Measurements from ENCODE around the gene GNAT1. TPM values are rescaled to one million over a fixed set of nuclear protein-coding genes. Genes with fewer than 3 reads are reported as not detected.

The GNAT1 gene
- total and polyA plus RNA-seq, 2 of the 13 experiments (the other 11 are each of a cell fraction or from before 2014, with no cell fraction given), result 0.15 TPM; not detected in 1

DNA sequence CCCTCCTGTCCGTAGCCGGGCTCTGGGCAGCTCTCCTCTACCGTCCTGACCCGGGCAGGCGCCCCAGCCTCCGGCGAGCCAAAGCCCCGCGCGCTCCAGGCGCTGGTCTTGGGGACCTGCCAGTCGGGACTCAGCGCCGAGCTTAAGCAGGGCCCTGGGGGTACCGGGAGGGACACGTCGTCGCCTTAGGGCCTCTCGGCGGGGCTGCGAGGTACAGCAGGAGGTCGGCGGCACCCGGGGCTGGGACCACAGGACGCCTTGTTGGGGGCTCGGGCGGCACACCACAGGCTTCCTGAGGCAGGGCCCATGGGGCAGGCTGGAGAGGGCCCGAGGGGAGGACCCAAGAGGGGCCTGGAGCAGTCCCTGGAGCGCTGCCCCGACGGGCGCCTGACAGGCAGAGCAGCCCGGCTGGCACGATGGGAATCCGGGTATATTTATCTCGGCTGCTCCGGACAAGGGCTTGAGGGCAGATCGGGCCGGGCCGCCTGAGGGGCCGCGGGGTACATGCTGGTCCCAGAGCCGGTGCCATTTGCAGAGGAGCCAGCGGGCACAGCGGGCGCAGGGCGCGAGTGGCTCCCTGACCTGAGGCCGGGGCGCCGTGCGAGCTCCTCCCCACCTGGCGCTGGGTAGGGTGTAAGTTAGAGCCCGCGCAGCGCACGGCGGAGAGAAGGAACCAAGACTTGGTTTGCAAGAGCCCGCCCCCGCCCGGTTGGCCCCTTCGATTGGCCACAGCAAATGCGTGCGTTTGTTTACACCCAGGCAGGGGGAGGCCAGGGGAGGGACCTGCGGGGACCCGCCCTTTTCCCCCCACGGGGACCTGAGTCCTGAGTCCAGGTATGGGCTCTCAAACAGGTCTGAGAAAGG, 14.2 kb downstream of the GNAT1 start (continued):
- TF ChIP-seq, protein P1, sequence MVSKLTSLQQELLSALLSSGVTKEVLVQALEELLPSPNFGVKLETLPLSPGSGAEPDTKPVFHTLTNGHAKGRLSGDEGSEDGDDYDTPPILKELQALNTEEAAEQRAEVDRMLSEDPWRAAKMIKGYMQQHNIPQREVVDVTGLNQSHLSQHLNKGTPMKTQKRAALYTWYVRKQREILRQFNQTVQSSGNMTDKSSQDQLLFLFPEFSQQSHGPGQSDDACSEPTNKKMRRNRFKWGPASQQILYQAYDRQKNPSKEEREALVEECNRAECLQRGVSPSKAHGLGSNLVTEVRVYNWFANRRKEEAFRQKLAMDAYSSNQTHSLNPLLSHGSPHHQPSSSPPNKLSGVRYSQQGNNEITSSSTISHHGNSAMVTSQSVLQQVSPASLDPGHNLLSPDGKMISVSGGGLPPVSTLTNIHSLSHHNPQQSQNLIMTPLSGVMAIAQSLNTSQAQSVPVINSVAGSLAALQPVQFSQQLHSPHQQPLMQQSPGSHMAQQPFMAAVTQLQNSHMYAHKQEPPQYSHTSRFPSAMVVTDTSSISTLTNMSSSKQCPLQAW (CRISPR knock-in tag; IDR thresholded peaks at IDR 0.05), result peak; percentile 65; the same call in 1 of the 2 replicates
- TF ChIP-seq, protein P2, sequence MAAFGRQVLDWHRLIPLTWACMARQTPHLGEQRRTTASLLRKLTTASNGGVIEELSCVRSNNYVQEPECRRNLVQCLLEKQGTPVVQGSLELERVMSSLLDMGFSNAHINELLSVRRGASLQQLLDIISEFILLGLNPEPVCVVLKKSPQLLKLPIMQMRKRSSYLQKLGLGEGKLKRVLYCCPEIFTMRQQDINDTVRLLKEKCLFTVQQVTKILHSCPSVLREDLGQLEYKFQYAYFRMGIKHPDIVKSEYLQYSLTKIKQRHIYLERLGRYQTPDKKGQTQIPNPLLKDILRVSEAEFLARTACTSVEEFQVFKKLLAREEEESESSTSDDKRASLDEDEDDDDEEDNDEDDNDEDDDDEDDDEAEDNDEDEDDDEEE (CRISPR knock-in tag; IDR thresholded peaks at IDR 0.05), result no peak
- TF ChIP-seq, protein P3, sequence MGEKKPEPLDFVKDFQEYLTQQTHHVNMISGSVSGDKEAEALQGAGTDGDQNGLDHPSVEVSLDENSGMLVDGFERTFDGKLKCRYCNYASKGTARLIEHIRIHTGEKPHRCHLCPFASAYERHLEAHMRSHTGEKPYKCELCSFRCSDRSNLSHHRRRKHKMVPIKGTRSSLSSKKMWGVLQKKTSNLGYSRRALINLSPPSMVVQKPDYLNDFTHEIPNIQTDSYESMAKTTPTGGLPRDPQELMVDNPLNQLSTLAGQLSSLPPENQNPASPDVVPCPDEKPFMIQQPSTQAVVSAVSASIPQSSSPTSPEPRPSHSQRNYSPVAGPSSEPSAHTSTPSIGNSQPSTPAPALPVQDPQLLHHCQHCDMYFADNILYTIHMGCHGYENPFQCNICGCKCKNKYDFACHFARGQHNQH (CRISPR knock-in tag; IDR thresholded peaks at IDR 0.05), result 0 out of 2 replicates have a peak, but pooled peaks have one; percentile 25
- TF ChIP-seq ZFP62 (CRISPR knock-in tag; IDR thresholded peaks at IDR 0.05), result no peak
- TF ChIP-seq, protein P4, sequence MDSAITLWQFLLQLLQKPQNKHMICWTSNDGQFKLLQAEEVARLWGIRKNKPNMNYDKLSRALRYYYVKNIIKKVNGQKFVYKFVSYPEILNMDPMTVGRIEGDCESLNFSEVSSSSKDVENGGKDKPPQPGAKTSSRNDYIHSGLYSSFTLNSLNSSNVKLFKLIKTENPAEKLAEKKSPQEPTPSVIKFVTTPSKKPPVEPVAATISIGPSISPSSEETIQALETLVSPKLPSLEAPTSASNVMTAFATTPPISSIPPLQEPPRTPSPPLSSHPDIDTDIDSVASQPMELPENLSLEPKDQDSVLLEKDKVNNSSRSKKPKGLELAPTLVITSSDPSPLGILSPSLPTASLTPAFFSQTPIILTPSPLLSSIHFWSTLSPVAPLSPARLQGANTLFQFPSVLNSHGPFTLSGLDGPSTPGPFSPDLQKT (CRISPR knock-in tag; IDR thresholded peaks at IDR 0.05; ENCODE audit: borderline replicate concordance), result no peak
- no peak for TF ChIP-seq MED8 (CRISPR knock-in tag; IDR thresholded peaks at IDR 0.05; ENCODE audit: insufficient replicate concordance)
- TF ChIP-seq, protein P5, sequence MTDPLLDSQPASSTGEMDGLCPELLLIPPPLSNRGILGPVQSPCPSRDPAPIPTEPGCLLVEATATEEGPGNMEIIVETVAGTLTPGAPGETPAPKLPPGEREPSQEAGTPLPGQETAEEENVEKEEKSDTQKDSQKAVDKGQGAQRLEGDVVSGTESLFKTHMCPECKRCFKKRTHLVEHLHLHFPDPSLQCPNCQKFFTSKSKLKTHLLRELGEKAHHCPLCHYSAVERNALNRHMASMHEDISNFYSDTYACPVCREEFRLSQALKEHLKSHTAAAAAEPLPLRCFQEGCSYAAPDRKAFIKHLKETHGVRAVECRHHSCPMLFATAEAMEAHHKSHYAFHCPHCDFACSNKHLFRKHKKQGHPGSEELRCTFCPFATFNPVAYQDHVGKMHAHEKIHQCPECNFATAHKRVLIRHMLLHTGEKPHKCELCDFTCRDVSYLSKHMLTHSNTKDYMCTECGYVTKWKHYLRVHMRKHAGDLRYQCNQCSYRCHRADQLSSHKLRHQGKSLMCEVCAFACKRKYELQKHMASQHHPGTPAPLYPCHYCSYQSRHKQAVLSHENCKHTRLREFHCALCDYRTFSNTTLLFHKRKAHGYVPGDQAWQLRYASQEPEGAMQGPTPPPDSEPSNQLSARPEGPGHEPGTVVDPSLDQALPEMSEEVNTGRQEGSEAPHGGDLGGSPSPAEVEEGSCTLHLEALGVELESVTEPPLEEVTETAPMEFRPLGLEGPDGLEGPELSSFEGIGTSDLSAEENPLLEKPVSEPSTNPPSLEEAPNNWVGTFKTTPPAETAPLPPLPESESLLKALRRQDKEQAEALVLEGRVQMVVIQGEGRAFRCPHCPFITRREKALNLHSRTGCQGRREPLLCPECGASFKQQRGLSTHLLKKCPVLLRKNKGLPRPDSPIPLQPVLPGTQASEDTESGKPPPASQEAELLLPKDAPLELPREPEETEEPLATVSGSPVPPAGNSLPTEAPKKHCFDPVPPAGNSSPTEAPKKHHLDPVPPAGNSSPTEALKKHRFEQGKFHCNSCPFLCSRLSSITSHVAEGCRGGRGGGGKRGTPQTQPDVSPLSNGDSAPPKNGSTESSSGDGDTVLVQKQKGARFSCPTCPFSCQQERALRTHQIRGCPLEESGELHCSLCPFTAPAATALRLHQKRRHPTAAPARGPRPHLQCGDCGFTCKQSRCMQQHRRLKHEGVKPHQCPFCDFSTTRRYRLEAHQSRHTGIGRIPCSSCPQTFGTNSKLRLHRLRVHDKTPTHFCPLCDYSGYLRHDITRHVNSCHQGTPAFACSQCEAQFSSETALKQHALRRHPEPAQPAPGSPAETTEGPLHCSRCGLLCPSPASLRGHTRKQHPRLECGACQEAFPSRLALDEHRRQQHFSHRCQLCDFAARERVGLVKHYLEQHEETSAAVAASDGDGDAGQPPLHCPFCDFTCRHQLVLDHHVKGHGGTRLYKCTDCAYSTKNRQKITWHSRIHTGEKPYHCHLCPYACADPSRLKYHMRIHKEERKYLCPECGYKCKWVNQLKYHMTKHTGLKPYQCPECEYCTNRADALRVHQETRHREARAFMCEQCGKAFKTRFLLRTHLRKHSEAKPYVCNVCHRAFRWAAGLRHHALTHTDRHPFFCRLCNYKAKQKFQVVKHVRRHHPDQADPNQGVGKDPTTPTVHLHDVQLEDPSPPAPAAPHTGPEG (CRISPR knock-in tag; IDR thresholded peaks at IDR 0.05), result no peak
- no peak for TF ChIP-seq ZKSCAN5 (CRISPR knock-in tag; IDR thresholded peaks at IDR 0.05)
- TF ChIP-seq NR2F1 (CRISPR knock-in tag; IDR thresholded peaks at IDR 0.05), result no peak
- TF ChIP-seq NCOA1 (CRISPR knock-in tag; IDR thresholded peaks at IDR 0.05), result no peak
- TF ChIP-seq, protein P6, sequence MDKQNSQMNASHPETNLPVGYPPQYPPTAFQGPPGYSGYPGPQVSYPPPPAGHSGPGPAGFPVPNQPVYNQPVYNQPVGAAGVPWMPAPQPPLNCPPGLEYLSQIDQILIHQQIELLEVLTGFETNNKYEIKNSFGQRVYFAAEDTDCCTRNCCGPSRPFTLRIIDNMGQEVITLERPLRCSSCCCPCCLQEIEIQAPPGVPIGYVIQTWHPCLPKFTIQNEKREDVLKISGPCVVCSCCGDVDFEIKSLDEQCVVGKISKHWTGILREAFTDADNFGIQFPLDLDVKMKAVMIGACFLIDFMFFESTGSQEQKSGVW (CRISPR knock-in tag; IDR thresholded peaks at IDR 0.05; ENCODE audit: borderline replicate concordance), result 0 out of 2 replicates have a peak, but pooled peaks have one; percentile 46
- no peak; the same call in 1 of the 2 replicates for TF ChIP-seq TAF1 (CRISPR knock-in tag; IDR thresholded peaks at IDR 0.05)

Data from HepG2 (cell line).